Measurements from ENCODE around the gene DLGAP4.

The DLGAP4 gene

DNA sequence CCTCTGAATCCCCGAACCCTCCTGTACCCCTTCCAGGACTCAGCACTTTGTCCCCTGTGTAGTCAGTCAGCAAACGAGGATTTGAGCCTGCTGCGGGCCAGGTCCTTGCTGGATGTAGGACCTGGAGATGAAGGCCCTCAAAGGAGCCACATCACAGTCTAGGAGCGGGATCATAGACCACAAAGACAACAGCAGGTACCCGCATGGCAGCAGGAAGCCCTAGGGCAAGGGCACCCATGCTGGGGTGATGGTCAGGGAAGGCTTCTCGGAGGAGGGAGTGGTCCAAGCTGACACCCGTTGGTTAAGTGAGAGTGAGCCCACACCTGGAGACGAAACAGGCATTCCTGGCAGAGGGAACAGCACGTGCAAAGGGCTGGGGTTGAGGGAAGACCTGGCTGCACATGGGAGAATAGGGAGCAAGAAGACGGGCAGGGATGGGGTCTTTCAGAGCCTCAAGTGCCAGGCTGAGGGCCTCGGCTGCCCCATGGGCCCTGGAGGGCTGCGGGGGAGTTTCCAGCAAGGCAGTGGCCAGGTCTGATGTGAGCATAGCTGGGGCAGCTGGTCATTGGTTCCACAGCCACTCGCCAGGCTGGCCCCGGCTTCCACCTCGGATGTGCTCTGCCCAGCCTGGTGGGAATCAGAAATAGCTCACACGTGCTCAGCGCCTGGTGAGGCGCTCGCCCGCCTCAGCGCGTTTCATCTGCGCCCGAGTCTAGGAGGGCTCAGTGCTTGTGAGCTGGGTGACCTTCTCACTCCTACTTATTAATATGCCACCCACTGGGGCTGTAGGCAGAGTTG lies 15.0 kb downstream of the DLGAP4 start:
- no peak overlapping the region for H2AFZ ChIP-seq (ENCODE audit: low read depth, low read length, severe bottlenecking)
- no peaks in the 10 kb centered on the region for H4K20me1 ChIP-seq (ENCODE audit: low read depth, low read length)
- no peak overlapping the region for H3K4me3 ChIP-seq (ENCODE audit: insufficient read depth, low read length, poor library complexity, severe bottlenecking)
- H3K79me2 ChIP-seq (ENCODE audit: insufficient read depth, low read length): no peaks in the 10 kb centered on the region
- no peaks in the 10 kb centered on the region for H3K9me2 ChIP-seq (replicated peaks; ENCODE audit: insufficient read depth, low read length)
- H3K4me2 ChIP-seq (ENCODE audit: low read depth, low read length, poor library complexity, severe bottlenecking): no peak overlapping the region
- H3K9me3 ChIP-seq (ENCODE audit: insufficient read depth, low read length): no peaks in the 10 kb centered on the region
- no peak overlapping the region for H3K27ac ChIP-seq (ENCODE audit: low read depth, low read length)
- no peak overlapping the region for H3K9ac ChIP-seq (ENCODE audit: low read length)
- no peaks in the 10 kb centered on the region for H3K27me3 ChIP-seq (ENCODE audit: low read length)
- H3K36me3 ChIP-seq (ENCODE audit: low read length): no peaks in the 10 kb centered on the region
- H3F3A ChIP-seq (ENCODE audit: insufficient read depth): no peaks in the 10 kb centered on the region
- TF ChIP-seq, protein P1, sequence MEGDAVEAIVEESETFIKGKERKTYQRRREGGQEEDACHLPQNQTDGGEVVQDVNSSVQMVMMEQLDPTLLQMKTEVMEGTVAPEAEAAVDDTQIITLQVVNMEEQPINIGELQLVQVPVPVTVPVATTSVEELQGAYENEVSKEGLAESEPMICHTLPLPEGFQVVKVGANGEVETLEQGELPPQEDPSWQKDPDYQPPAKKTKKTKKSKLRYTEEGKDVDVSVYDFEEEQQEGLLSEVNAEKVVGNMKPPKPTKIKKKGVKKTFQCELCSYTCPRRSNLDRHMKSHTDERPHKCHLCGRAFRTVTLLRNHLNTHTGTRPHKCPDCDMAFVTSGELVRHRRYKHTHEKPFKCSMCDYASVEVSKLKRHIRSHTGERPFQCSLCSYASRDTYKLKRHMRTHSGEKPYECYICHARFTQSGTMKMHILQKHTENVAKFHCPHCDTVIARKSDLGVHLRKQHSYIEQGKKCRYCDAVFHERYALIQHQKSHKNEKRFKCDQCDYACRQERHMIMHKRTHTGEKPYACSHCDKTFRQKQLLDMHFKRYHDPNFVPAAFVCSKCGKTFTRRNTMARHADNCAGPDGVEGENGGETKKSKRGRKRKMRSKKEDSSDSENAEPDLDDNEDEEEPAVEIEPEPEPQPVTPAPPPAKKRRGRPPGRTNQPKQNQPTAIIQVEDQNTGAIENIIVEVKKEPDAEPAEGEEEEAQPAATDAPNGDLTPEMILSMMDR (IDR thresholded peaks at IDR 0.05; ENCODE audit: insufficient read depth, low read length, poor library complexity, severe bottlenecking): no peak
- no peak for TF ChIP-seq EZH2phosphoT487 (conservative IDR thresholded peaks at IDR 0.05; ENCODE audit: low read length)

DNA sequence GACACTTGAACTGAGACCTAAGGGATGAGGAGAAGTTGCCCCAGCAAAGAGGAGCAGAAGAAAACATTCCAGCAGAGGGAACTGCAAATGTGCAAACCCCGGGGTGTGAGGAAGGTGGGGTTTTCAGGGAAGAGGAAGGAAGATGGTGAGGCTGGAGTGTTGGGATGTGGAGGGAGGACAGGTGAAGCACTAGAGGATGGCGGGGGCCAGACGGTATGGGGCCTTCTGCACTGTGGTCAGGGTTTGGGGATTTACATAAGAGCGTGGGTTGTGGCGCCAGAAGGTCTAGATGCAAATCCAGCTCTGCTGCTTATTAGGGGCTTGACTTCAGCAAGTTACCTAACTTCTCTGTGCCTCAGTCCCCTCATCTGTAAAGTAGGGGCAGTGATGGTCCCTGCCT lies 16.0 kb downstream of the DLGAP4 start:
- no peaks in the 10 kb centered on the region for H3K27me3 ChIP-seq (ENCODE audit: low read length)
- H4K20me1 ChIP-seq (ENCODE audit: low read depth, low read length): no peaks in the 10 kb centered on the region
- H3K9me3 ChIP-seq (ENCODE audit: insufficient read depth, low read length): no peaks in the 10 kb centered on the region
- no peak for TF ChIP-seq EZH2phosphoT487 (conservative IDR thresholded peaks at IDR 0.05; ENCODE audit: low read length)
- H2AFZ ChIP-seq (ENCODE audit: low read depth, low read length, severe bottlenecking): no peak overlapping the region
- no peak overlapping the region for H3K4me2 ChIP-seq (ENCODE audit: low read depth, low read length, poor library complexity, severe bottlenecking)
- H3K36me3 ChIP-seq (ENCODE audit: low read length): no peaks in the 10 kb centered on the region
- H3K4me3 ChIP-seq (ENCODE audit: insufficient read depth, low read length, poor library complexity, severe bottlenecking): no peak overlapping the region
- no peaks in the 10 kb centered on the region for H3K9me2 ChIP-seq (replicated peaks; ENCODE audit: insufficient read depth, low read length)
- no peaks in the 10 kb centered on the region for H3K79me2 ChIP-seq (ENCODE audit: insufficient read depth, low read length)
- H3K9ac ChIP-seq (ENCODE audit: low read length): no peak overlapping the region
- H3K27ac ChIP-seq (ENCODE audit: low read depth, low read length): no peak overlapping the region
- H3F3A ChIP-seq (ENCODE audit: insufficient read depth): no peaks in the 10 kb centered on the region

DNA sequence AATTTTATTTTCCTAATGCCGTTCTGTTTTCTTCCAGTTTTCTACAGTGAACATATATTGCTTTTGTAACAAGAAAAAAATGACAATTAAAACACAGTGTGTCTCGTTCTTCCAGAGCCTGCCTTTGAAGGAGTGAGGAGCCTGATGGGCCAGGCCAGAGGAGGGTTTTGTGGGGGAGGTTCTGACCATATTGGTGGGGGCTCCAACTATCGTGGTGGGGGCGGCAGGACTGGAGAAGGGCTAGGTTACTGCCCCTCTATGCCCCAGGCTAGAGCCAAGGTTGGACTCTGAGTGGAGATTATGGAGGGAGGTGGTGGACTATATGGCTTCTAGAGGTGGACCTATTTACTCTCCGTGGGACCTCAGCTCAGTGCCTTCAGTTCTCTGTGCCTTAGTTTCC lies 24.0 kb downstream of the DLGAP4 start:
- H2AFZ ChIP-seq (ENCODE audit: low read depth, low read length, severe bottlenecking): no peak overlapping the region
- no peak overlapping the region for H3K4me3 ChIP-seq (ENCODE audit: insufficient read depth, low read length, poor library complexity, severe bottlenecking)
- no peaks in the 10 kb centered on the region for H3F3A ChIP-seq (ENCODE audit: insufficient read depth)
- H3K4me2 ChIP-seq (ENCODE audit: low read depth, low read length, poor library complexity, severe bottlenecking): no peak overlapping the region
- no peak overlapping the region for H3K27ac ChIP-seq (ENCODE audit: low read depth, low read length)
- H3K36me3 ChIP-seq (ENCODE audit: low read length): no peaks in the 10 kb centered on the region
- no peaks in the 10 kb centered on the region for H3K9me2 ChIP-seq (replicated peaks; ENCODE audit: insufficient read depth, low read length)
- TF ChIP-seq, protein P1 (IDR thresholded peaks at IDR 0.05; ENCODE audit: insufficient read depth, low read length, poor library complexity, severe bottlenecking): no peak
- TF ChIP-seq EZH2phosphoT487 (conservative IDR thresholded peaks at IDR 0.05; ENCODE audit: low read length): no peak
- no peak overlapping the region for H3K9ac ChIP-seq (ENCODE audit: low read length)
- no peaks in the 10 kb centered on the region for H3K9me3 ChIP-seq (ENCODE audit: insufficient read depth, low read length)
- H4K20me1 ChIP-seq (ENCODE audit: low read depth, low read length): no peaks in the 10 kb centered on the region
- no peaks in the 10 kb centered on the region for H3K79me2 ChIP-seq (ENCODE audit: insufficient read depth, low read length)
- no peaks in the 10 kb centered on the region for H3K27me3 ChIP-seq (ENCODE audit: low read length)

DNA sequence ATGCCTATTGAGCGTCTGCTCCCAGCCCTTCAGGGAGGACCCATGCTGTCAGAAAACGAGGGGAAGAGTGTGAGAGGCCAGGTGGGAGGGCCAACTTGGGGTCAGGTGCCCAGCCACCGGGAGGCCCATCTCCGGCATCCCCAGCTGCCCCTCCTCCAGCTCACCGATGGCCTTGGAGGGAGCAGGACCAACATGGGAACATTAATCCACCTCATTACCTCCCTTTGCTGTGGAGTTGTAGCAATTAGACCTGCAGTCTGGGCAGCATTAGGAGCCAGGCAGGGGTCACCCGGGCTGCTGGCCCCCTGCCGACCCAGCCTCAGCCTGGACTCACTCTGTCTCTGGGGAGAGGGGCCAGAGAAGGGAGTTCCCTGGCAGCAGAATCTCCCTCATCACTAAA lies 25.1 kb downstream of the DLGAP4 start:
- Histone ChIP-seq H4K20me1 (ENCODE audit: low read depth, low read length) (no peaks in the 10 kb centered on the region), H3K27me3 (ENCODE audit: low read length) (no peaks in the 10 kb centered on the region), H3K27ac (ENCODE audit: low read depth, low read length) (no peak overlapping the region), H3K4me2 (ENCODE audit: low read depth, low read length, poor library complexity, severe bottlenecking) (no peak overlapping the region), H3K4me3 (ENCODE audit: insufficient read depth, low read length, poor library complexity, severe bottlenecking) (no peak overlapping the region), H3K79me2 (ENCODE audit: insufficient read depth, low read length) (no peaks in the 10 kb centered on the region), H2AFZ (ENCODE audit: low read depth, low read length, severe bottlenecking) (no peak overlapping the region), H3K9me3 (ENCODE audit: insufficient read depth, low read length) (no peaks in the 10 kb centered on the region), H3K9me2 (replicated peaks; ENCODE audit: insufficient read depth, low read length) (no peaks in the 10 kb centered on the region), H3K36me3 (ENCODE audit: low read length) (no peaks in the 10 kb centered on the region), H3K9ac (ENCODE audit: low read length) (no peak overlapping the region), H3F3A (ENCODE audit: insufficient read depth) (no peaks in the 10 kb centered on the region)
- TF ChIP-seq, protein P1 (IDR thresholded peaks at IDR 0.05; ENCODE audit: insufficient read depth, low read length, poor library complexity, severe bottlenecking): no peak
- TF ChIP-seq EZH2phosphoT487 (conservative IDR thresholded peaks at IDR 0.05; ENCODE audit: low read length): no peak
